Neuronal stem cell (in vitro differentiated cells): ENCODE measurements around the gene UBAP1.
"Not testable (repeated sequence)": the region's sequence is repeated elsewhere in the genome, so short reads cannot be mapped to it uniquely, and the experiment has no call there.

Experiments
- DNase-seq: peaks from one replicate; pipeline ENCODE4 v3.0.0-alpha.2; 2013; ENCODE audit warnings: low spot score
- H2AFZ ChIP-seq: one replicate; pipeline ENCODE4 v1.6.1; 2013; ENCODE audit warnings: mild to moderate bottlenecking, low read length, inconsistent platforms
- H2AK5ac ChIP-seq: 2 replicates; pipeline ENCODE4 v1.6.1; 2013; ENCODE audit warnings: low read depth, mild to moderate bottlenecking, inconsistent platforms, low read length, moderate library complexity, mixed read lengths
- H2BK120ac ChIP-seq: 2 replicates; pipeline ENCODE4 v1.6.1; 2013; ENCODE audit warnings: low read depth, mild to moderate bottlenecking, inconsistent platforms, low read length, moderate library complexity, mixed read lengths
- H2BK12ac ChIP-seq: one replicate; pipeline ENCODE4 v1.6.1; 2013; ENCODE audit warnings: low read length, inconsistent platforms
- H2BK15ac ChIP-seq: 2 replicates; pipeline ENCODE4 v1.6.1; 2013; ENCODE audit warnings: mild to moderate bottlenecking, low read length, inconsistent platforms, mixed read lengths
- H2BK5ac ChIP-seq: one replicate; pipeline ENCODE4 v1.6.1; 2013; ENCODE audit warnings: inconsistent platforms, mild to moderate bottlenecking, low read length, moderate library complexity
- H3K14ac ChIP-seq: one replicate; pipeline ENCODE4 v1.6.1; 2013; ENCODE audit warnings: low read length, inconsistent platforms
- H3K18ac ChIP-seq: 2 replicates; pipeline ENCODE4 v1.6.1; 2013; ENCODE audit warnings: low read length, inconsistent platforms
- H3K23ac ChIP-seq: 2 replicates; pipeline ENCODE4 v1.6.1; 2013; ENCODE audit warnings: low read depth, mild to moderate bottlenecking, mixed read lengths, low read length, inconsistent platforms; ENCODE audit not compliant: poor library complexity
- H3K27ac ChIP-seq: replicated peaks from 3 replicates; pipeline ENCODE4 v1.5.1; 2013; ENCODE audit warnings: low read length, inconsistent platforms
- H3K27me3 ChIP-seq, 3 experiments: 2 replicates each; pipeline ENCODE4 v1.6.1; 2013; ENCODE audit warnings: low read length in 3 of 3, mild to moderate bottlenecking in 2 of 3, inconsistent platforms in 1 of 3, low read depth in 1 of 3, mixed read lengths in 1 of 3, moderate library complexity in 1 of 3; ENCODE audit not compliant: control insufficient read depth in 3 of 3, insufficient read depth in 3 of 3
- H3K36me3 ChIP-seq, 2 donors: replicated peaks in 1 of 2; 2 replicates each; pipeline ENCODE4 v1.6.1; 2013; ENCODE audit warnings: low read length in 2 of 2; ENCODE audit not compliant: control insufficient read depth in 2 of 2, insufficient read depth in 2 of 2
- H3K4ac ChIP-seq: 2 replicates; pipeline ENCODE4 v1.6.1; 2013; ENCODE audit warnings: inconsistent platforms, mild to moderate bottlenecking, low read length, moderate library complexity
- H3K4me1 ChIP-seq, 2 donors: 1 replicate in 1 of 2; 2 replicates in 1 of 2; pipeline ENCODE4 v1.6.1; 2013; ENCODE audit warnings: low read length in 2 of 2, low read depth in 1 of 2; ENCODE audit not compliant: control insufficient read depth in 2 of 2, insufficient read depth in 1 of 2
- H3K4me2 ChIP-seq: one replicate; pipeline ENCODE4 v1.6.1; 2013; ENCODE audit warnings: mild to moderate bottlenecking, low read length, inconsistent platforms; ENCODE audit not compliant: insufficient read depth, poor library complexity, severe bottlenecking
- H3K4me3 ChIP-seq, 2 donors: 2 replicates each; pipeline ENCODE4 v1.5.1; 2013; ENCODE audit warnings: low read length in 2 of 2, mild to moderate bottlenecking in 2 of 2, inconsistent platforms in 1 of 2, moderate library complexity in 1 of 2
- H3K79me1 ChIP-seq: one replicate; pipeline ENCODE4 v1.6.1; 2013; ENCODE audit warnings: low read depth, mild to moderate bottlenecking, inconsistent platforms, low read length, moderate library complexity
- H3K9ac ChIP-seq: one replicate; pipeline ENCODE4 v1.6.1; 2013; ENCODE audit warnings: mild to moderate bottlenecking, low read depth, low read length, inconsistent platforms; ENCODE audit not compliant: poor library complexity
- H3K9me3 ChIP-seq, 2 donors: replicated peaks in 1 of 2; 2 replicates each; pipeline versions ENCODE3 to v1.6.1; 2013; ENCODE audit warnings: low read length in 2 of 2, mild to moderate bottlenecking in 2 of 2, inconsistent platforms in 1 of 2, low read depth in 1 of 2, mixed read lengths in 1 of 2, moderate library complexity in 1 of 2; ENCODE audit not compliant: control insufficient read depth in 2 of 2, insufficient read depth in 1 of 2
- H4K8ac ChIP-seq: one replicate; pipeline ENCODE4 v1.6.1; 2013; ENCODE audit warnings: low read depth, mild to moderate bottlenecking, inconsistent platforms, low read length, moderate library complexity
- H4K91ac ChIP-seq: one replicate; pipeline ENCODE4 v1.6.1; 2013; ENCODE audit warnings: low read length, low read depth, mild to moderate bottlenecking, inconsistent platforms; ENCODE audit not compliant: poor library complexity
- WGBS, 2 donors: extraction: QIAGEN DNeasy Blood & Tissue Kit; methylation state at CpG; one replicate each; pipeline ENCODE4 v1.1.7; 2013; ENCODE audit warnings: missing lambda C conversion rate in 2 of 2, mixed read lengths in 1 of 2; ENCODE audit not compliant: insufficient read length in 2 of 2, insufficient replicate concordance in 1 of 2; ENCODE audit errors: extremely low coverage in 2 of 2; 5-methylcytosine and 5-hydroxymethylcytosine counted together

The UBAP1 gene

GRCh38 chr9:34246453-34246852, 67.6 kb downstream of the UBAP1 start:
- Histone ChIP-seq H4K8ac (no peak overlapping the region), H3K36me3 (peaks cover 37 to 75% of the 10 kb centered on the region in 2 donors), H2AFZ (no peak overlapping the region), H2AK5ac (no peak overlapping the region), H2BK5ac (no peak overlapping the region), H3K4me1 (no peaks in the 10 kb centered on the region), H3K4me2 (no peak overlapping the region), H3K18ac (no peak overlapping the region), H4K91ac (no peak overlapping the region), H2BK15ac (no peak overlapping the region), H3K9ac (no peak overlapping the region), H3K79me1 (peaks cover 3% of the 10 kb centered on the region), H3K9me3 (no peaks in the 10 kb centered on the region), H3K23ac (no peak overlapping the region), H3K27ac (no peak overlapping the region), H3K4me3 (no peak overlapping the region), H2BK120ac (no peak overlapping the region), H3K27me3 (no peaks in the 10 kb centered on the region), H3K4ac (no peak overlapping the region), H3K14ac (no peak overlapping the region), H2BK12ac (no peak overlapping the region)
- WGBS, 2 donors: no CpG with 5 or more reads among the region's 2 CpGs
- DNase-seq: no peak

- H4K8ac ChIP-seq, H3K4me3 ChIP-seq, H3K4me2 ChIP-seq, H3K27me3 ChIP-seq, H3K23ac ChIP-seq, H3K14ac ChIP-seq, H3K27ac ChIP-seq, H3K9me3 ChIP-seq, H2AFZ ChIP-seq, H2BK5ac ChIP-seq, H2BK120ac ChIP-seq, H3K4ac ChIP-seq, H2BK12ac ChIP-seq, H3K4me1 ChIP-seq, H4K91ac ChIP-seq, H3K79me1 ChIP-seq, H3K9ac ChIP-seq, DNase-seq, H2AK5ac ChIP-seq, H2BK15ac ChIP-seq, H3K18ac ChIP-seq: not testable (repeated sequence)
- no CpG with 5 or more reads among the region's 4 CpGs for WGBS, 2 donors
- peaks cover 32 to 75% of the 10 kb centered on the region in 2 donors for H3K36me3 ChIP-seq
These were observed 68.9 kb downstream of the UBAP1 start for GRCh38 chr9:34247782-34248181.

- no peak overlapping the region for H4K8ac ChIP-seq
- H3K23ac ChIP-seq: no peak overlapping the region
These were observed 70.4 kb downstream of the UBAP1 start for GRCh38 chr9:34249274-34249673.

GRCh38 chr9:34250721-34251120, 71.9 kb downstream of the UBAP1 start:
- Histone ChIP-seq H4K91ac (no peak overlapping the region), H2AFZ (no peak overlapping the region), H2BK15ac (no peak overlapping the region), H2BK5ac (no peak overlapping the region), H2BK12ac (no peak overlapping the region), H3K4me3 (no peak overlapping the region), H3K23ac (no peak overlapping the region), H3K4me1 (no peaks in the 10 kb centered on the region), H3K27ac (no peak overlapping the region), H3K79me1 (peaks cover 3% of the 10 kb centered on the region), H3K27me3 (no peaks in the 10 kb centered on the region), H3K4ac (no peak overlapping the region), H3K36me3 (peaks cover 48 to 95% of the 10 kb centered on the region in 2 donors), H2AK5ac (no peak overlapping the region), H3K4me2 (no peak overlapping the region), H3K9ac (no peak overlapping the region), H3K9me3 (no peaks in the 10 kb centered on the region), H2BK120ac (no peak overlapping the region), H3K18ac (no peak overlapping the region), H4K8ac (no peak overlapping the region), H3K14ac (no peak overlapping the region)
- DNase-seq: no peak
- WGBS, 2 donors: no CpG with 5 or more reads among the region's 2 CpGs

More at GRCh38 chr9:34249274-34249673, 70.4 kb downstream of the UBAP1 start:
- Histone ChIP-seq H2BK12ac (no peak overlapping the region), H3K4me1 (no peaks in the 10 kb centered on the region), H3K9me3 (no peaks in the 10 kb centered on the region), H3K79me1 (peaks cover 3% of the 10 kb centered on the region), H2AFZ (no peak overlapping the region), H2BK120ac (no peak overlapping the region), H3K4me3 (no peak overlapping the region), H3K18ac (no peak overlapping the region), H3K9ac (peak overlapping the region; percentile 27), H3K4me2 (no peak overlapping the region), H3K27ac (no peak overlapping the region), H2AK5ac (no peak overlapping the region), H4K91ac (no peak overlapping the region), H2BK15ac (no peak overlapping the region), H3K27me3 (no peaks in the 10 kb centered on the region), H3K4ac (no peak overlapping the region), H3K14ac (no peak overlapping the region), H2BK5ac (no peak overlapping the region), H3K36me3 (peaks cover 37 to 81% of the 10 kb centered on the region in 2 donors)
- no CpG with 5 or more reads among the region's 7 CpGs for WGBS, 2 donors
- DNase-seq: no peak
